ENCODE measurements around the gene DNAJC13. TPM values are rescaled to one million over a fixed set of nuclear protein-coding genes. Genes with fewer than 3 reads are reported as not detected.

The DNAJC13 gene
- total RNA-seq, 1 donor from 2014 or later = 38.9 TPM

- no peaks in the 10 kb centered on the region for H3K27me3 ChIP-seq (ENCODE audit: control insufficient read depth, insufficient read depth, low read length)
- no peak overlapping the region for H3K4me3 ChIP-seq (ENCODE audit: low read depth, low read length)
- DNase-seq (ENCODE audit: low read depth) = no peak
- H3K36me3 ChIP-seq (ENCODE audit: control insufficient read depth, insufficient read depth, low read length) = no peaks in the 10 kb centered on the region
- no peak for TF ChIP-seq CTCF (IDR thresholded peaks at IDR 0.05; ENCODE audit: insufficient read depth, low read length, poor library complexity, severe bottlenecking)
These were observed 119.3 kb downstream of the DNAJC13 start for GRCh38 chr3:132536442-132537153.

- Histone ChIP-seq H3K4me3 (ENCODE audit: low read depth, low read length) (no peak overlapping the region), H3K27me3 (ENCODE audit: control insufficient read depth, insufficient read depth, low read length) (no peaks in the 10 kb centered on the region), H3K36me3 (ENCODE audit: control insufficient read depth, insufficient read depth, low read length) (no peaks in the 10 kb centered on the region)
- no peak for TF ChIP-seq CTCF (IDR thresholded peaks at IDR 0.05; ENCODE audit: insufficient read depth, low read length, poor library complexity, severe bottlenecking)
- DNase-seq (ENCODE audit: low read depth) = no peak
These were observed 120.0 kb downstream of the DNAJC13 start for GRCh38 chr3:132537297-132537696.

DNA sequence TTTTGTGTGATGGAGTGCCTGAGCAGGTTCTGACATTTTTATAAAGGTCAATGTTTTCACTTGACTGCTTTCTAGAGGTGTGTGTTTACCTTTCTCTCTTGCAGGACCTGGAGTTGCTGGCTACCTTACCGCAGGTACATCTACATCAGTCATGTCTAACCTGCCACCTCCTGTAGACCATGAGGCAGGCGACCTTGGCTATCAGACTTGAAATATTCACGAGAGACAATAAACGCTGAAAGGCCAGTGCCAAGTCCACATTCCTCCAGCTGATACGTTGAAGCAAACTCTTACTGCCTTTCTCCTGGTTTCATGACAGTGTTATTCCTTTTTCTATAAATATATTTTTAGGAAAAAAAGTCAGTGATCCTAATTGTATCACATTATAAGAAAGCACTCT is 120.8 kb downstream of the DNAJC13 start:
- Histone ChIP-seq H3K4me3 (ENCODE audit: low read depth, low read length) (no peak overlapping the region), H3K27me3 (ENCODE audit: control insufficient read depth, insufficient read depth, low read length) (no peaks in the 10 kb centered on the region), H3K36me3 (ENCODE audit: control insufficient read depth, insufficient read depth, low read length) (no peaks in the 10 kb centered on the region)
- no peak for TF ChIP-seq CTCF (IDR thresholded peaks at IDR 0.05; ENCODE audit: insufficient read depth, low read length, poor library complexity, severe bottlenecking)
- no peak for DNase-seq (ENCODE audit: low read depth)

- Histone ChIP-seq H3K4me3 (ENCODE audit: low read depth, low read length) (no peak overlapping the region), H3K27me3 (ENCODE audit: control insufficient read depth, insufficient read depth, low read length) (no peaks in the 10 kb centered on the region), H3K36me3 (ENCODE audit: control insufficient read depth, insufficient read depth, low read length) (no peaks in the 10 kb centered on the region)
- DNase-seq (ENCODE audit: low read depth) = no peak
- no peak for TF ChIP-seq CTCF (IDR thresholded peaks at IDR 0.05; ENCODE audit: insufficient read depth, low read length, poor library complexity, severe bottlenecking)
These were observed 122.4 kb downstream of the DNAJC13 start for GRCh38 chr3:132539681-132540080.

DNA sequence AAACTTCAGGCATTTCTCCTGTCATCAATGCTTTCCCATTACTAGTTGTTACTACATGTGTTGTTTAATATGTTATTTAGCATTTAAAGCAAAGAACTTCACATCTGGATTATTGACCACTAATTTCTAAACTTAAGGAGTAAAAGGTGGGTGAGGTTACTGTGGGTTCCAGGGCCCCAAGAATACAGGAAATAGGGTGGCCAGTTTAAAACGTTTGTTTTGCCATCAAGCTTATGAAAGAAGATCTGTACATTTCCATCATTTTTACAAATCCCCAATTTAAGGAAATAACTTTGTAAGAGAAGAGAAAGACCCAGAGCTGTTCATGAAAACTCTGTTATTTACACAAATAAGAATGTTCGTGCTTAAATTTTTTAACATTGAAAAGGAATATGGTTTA is 125.3 kb downstream of the DNAJC13 start:
- no peak overlapping the region for H3K4me3 ChIP-seq (ENCODE audit: low read depth, low read length)
- TF ChIP-seq CTCF (IDR thresholded peaks at IDR 0.05; ENCODE audit: insufficient read depth, low read length, poor library complexity, severe bottlenecking) = no peak
- H3K27me3 ChIP-seq (ENCODE audit: control insufficient read depth, insufficient read depth, low read length) = no peaks in the 10 kb centered on the region
- DNase-seq (ENCODE audit: low read depth) = no peak
- H3K36me3 ChIP-seq (ENCODE audit: control insufficient read depth, insufficient read depth, low read length) = no peaks in the 10 kb centered on the region

Measured in kidney epithelial cell (primary cell).